HG02885 (cell line): ENCODE measurements around the gene STXBP1.

Experiments
- ATAC-seq: cut with Tn5 transposase; IDR thresholded peaks from one replicate; pipeline ENCODE4 v1.9.1; 2021; ENCODE audit warnings: mild to moderate bottlenecking; ENCODE audit not compliant: unreplicated experiment, poor library complexity

STXBP1 gene

DNA sequence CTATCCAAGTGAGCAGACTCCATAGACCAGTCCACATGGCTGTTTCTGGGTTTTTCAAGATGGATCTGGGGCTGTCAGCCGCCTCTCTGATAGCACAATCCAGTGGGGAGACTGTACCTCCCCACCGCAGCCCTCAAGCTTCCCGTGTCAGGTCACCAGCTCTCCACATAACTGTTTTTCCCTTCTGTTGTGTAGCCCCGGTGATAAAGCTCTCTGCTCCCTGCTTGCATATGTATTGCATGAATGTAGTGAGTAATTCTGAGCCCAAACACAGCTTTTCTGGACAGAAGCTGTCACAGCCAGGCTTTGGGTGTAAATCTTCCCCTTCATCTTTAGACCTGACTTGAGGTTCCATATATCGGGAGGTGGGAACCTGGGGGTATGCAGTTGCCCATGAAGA, 71.6 kb downstream of the STXBP1 start:
- no peak for ATAC-seq

DNA sequence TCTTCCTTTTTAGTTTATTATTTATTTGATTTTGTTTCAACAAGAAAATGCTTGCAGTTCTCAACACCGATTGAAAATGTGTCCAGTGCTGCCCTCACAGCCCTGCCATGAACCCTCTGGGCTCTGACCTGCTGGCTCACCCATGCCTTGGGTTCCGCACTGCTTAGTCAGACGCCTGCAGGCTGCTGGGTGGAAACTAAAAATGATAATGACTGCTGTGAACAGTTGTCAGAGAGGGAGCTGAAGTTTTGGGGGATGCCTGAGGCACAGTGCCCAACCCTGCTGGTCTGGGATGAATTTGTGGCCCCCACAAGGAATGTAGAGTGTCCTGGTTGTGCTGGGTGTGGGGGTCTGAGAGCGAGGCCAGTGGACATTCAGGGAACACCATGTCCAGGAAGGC, 72.5 kb downstream of the STXBP1 start:
- no peak for ATAC-seq

DNA sequence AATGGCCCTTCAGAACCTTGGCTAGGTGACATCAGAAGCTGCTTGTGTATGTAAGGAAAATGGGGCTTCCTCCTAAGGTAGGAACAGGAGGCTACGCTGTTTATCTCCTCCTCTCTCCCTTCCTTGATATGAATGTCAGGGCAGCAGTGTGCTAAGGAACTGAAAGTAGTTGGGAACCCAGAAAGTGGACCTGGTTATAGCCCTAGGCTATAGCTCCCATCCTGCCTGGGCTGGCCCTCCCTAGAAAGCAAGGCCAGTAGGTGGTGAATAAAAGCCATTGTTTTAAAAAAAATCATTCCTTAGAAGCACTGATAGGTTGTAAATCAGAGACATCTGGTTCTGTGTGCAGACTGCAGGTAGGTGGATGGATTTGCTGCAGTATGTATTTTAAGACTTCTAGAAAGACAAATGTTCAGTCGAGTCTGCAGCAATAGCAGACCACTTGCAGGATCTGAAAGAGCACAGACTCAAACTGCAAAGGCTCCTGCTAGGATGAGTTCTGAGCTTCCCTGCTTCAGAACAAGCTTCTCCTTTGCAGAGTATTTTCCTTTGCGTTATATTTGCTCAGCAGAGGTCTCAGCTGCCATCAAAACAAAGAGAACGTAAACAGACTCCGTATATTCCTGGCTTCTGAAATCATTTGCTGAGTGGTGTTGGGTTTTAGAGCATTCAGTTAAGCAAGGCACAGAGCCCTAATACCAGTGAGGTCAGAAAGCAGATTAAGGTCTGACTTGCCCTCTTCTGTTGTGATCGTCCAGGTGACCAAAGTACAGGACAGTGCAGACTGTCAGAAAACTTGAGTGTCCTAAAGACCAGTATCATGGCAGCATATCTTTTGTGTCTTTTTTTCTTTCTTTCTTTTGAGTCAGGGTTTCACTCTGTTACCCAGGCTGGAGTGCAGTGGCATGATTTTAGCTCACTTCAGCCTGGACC, 74.7 kb downstream of the STXBP1 start:
- no peak for ATAC-seq

- ATAC-seq: no peak
These were observed 77.4 kb downstream of the STXBP1 start for GRCh38 chr9:127689329-127690000.

GRCh38 chr9:127690735-127691134, 78.7 kb downstream of the STXBP1 start:
- ATAC-seq: no peak

DNA sequence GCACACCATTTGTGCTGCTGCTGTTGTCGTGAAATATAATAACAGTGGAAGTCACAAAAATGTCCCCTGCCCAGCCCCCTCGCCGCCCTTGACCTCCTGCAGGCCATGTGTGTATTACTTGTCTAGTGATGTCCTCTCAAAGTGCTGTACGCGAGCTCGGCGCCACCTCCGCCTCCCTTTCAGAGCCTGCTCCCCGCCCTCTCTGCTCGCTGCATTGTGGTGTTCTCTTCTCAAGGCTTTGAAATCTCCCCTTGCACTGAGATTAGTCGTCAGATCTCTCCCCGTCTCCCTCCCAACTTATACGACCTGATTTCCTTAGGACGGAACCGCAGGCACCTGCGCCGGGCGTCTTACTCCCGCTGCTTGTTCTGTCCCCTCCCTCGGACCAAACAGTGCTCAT, 80.0 kb downstream of the STXBP1 start:
- ATAC-seq: no peak

DNA sequence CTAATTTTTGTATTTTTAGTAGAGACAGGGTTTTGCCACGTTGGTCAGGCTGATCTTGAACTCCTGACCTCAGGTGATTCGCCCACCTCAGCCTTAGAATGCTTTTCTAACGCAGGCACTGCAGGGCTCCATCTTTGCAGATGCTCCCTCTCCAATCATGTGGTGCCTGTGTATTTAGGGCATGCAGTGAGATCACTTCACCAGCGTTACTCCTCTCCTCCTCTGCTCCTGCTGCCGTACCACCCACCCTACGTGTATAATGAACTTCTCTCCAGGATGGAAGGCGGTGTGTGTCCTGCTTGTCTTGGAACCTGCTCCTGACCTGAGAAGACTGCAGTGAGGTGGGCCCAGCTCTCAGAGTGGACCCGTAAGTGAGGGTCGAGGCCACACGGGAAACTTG, 81.1 kb downstream of the STXBP1 start:
- no peak for ATAC-seq

- ATAC-seq: no peak
These were observed 81.6 kb downstream of the STXBP1 start for GRCh38 chr9:127693697-127694096.

GRCh38 chr9:127694890-127695720, 83.0 kb downstream of the STXBP1 start:
- ATAC-seq: no peak

DNA sequence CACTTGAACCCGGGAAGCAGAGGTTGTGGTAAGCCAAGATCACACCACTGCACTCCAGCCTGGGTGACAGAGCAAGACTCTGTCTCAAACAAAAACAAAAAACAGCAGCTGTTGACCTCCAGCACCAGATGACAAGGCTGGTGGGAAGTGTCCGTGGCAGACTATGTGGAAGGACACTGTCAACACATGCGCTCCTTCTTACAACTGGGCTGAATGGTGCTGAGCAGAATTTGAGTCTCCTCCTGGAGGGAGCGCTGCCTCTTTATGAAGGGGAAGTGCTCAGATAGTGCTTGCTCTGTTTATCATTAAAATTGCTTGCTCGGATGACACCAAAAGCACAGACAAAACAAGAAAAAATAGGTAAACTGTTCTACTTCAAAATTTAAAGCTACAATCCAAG, 85.5 kb downstream of the STXBP1 start:
- no peak for ATAC-seq

- no peak for ATAC-seq
These were observed 86.3 kb downstream of the STXBP1 start for GRCh38 chr9:127698386-127698785.

DNA sequence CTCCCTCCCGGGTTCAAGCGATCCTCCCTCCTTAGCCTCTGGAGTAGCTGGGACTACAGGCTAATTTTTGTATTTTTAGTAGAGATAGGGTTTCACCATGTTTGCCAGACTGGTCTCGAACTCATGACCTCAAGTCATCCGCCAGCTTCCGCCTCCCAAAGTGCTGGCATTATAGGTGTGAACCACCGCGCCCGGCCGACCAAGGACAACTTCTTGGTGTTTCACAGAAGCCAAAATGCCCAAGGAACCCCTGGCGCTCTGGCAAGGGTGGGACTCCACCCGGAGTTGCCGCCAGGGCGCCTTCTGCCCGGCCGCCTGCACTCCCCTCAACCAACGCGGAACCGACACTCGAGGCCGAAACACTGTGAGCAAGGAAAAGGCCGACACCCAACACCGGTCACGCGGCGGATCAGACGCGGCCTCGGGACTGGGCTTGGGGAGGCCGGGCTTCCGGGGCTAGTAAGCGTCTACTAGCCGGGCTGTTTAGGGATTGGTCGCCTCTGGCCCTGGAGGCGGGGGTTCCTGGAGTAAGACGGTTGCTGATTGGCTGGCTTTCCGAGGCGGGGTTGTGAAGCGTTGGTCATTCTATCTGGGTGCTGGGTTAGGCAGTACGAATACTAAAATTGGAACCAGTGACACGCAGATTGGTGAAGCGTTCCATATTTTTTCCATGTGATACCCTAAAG, 87.1 kb downstream of the STXBP1 start:
- peak; percentile 95 for ATAC-seq

GRCh38 chr9:127700140-127700539, 88.1 kb downstream of the STXBP1 start:
- ATAC-seq: no peak

GRCh38 chr9:127700594-127701255, 88.6 kb downstream of the STXBP1 start:
- no peak for ATAC-seq

DNA sequence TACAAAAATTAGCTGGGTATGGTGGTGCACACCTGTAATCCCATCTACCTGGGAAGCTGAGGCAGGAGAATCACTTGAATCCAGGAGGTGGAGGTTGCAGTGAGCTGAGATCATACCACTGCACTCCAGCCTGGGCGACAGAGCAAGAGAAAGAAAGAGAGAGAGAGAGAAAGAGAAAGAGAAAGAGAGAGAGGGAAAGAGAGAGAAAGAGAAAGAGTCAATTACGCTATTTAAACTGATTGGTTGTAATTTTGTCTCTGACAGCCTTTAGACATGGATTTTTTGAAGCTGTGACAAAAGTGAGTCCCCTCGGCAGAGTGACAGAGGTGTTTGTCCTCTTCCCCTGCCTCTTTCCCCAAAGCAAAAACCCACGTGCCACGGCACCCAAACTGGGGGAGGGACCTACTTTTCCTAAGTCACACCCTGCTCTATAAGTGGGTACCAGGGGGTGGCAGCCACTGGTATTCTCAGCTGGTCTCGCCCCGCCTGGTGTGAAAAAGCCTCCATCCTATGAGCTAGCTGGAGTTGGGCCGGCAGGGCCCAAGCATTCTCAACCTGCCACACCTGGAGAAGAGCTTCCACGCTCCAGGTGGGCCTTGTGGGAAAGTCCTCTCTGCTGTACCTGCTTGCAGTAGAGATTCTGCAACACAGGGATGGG, 91.3 kb downstream of the STXBP1 start:
- no peak for ATAC-seq

- no peak for ATAC-seq
These were observed 93.7 kb downstream of the STXBP1 start for GRCh38 chr9:127705577-127706379.

DNA sequence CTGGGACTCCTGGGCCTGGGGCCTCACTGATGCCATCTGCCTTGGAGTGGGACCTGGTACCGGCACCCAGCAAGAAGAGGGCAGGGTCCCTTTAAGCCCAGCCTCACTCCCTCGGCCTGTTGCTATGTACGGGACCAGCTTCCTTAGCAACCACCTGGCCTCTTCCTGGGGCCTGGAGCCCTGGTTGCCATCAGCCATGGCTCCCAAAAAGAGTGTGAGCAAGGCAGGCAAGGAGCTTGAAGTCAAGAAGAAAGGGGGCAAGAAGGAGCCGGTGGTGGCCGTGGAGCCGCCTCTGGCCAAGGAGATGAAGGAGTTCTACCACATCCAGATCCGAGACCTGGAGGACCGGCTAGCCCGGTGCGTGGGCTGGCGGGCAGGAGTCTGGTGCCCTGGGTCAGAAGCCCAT, 94.8 kb downstream of the STXBP1 start, which contains the start of gene CFAP157:
Gene CFAP157, plus strand, starts transcription at position 153 of the 406 bp plus-strand sequence. Its CDS starts 44 bp downstream, at position 197.
- ATAC-seq: no peak

DNA sequence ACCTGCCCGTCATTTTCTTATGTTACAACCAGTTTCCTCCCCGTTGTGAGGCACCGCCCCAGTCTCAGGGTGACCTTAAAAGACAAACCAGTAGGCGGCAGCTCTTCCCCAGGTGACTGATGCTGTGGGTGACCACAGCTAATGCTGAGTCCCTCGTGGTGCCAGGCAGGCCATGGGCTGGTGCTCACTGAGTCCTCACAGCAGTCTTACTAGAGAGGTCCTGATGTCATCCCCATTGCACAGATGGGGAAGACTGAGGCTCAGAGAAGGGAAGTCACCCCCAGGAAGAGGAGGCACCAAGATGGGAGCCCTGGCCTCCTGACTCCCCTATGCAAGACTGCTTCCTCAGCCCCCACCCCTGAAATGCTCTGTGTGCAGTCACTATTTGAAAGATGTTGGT, 95.7 kb downstream of the STXBP1 start:
- no peak for ATAC-seq
